OCI-LY7 (cell line): ENCODE results near the gene MIER2. TPM values are rescaled to one million over a fixed set of nuclear protein-coding genes. Genes with fewer than 3 reads are reported as not detected.

Experiments
- BruUV-seq: library from RNA; stranded (reverse); fragments of 400-500 nt; replicated peaks from 2 replicates; lab custom pipeline; 2021; lab: Mats Ljungman, UMichigan
- CTCF ChIA-PET: fragments of 300-600 bp; sonication (Branson Sonifier 250); formaldehyde crosslinking; loops from one replicate; lab custom pipeline; 2022; ENCODE audit warnings: antibody characterized with exemption; ENCODE audit not compliant: unreplicated experiment; lab: Charles Lee
- POLR2A ChIA-PET: fragments of 300-600 bp; sonication (Branson Sonifier 250); formaldehyde crosslinking; loops from one replicate; lab custom pipeline; 2022; ENCODE audit warnings: antibody characterized with exemption; lab: Charles Lee
- DNase-seq: peaks from one replicate; pipeline ENCODE4 v3.0.0-alpha.2; 2015; ENCODE audit warnings: low spot score
- H2AFZ ChIP-seq: fragments of 200-600 bp; sonication (generic), shearing (Covaris generic); 2 replicates; pipeline ENCODE4 v1.6.1; 2014; ENCODE audit warnings: mild to moderate bottlenecking, antibody characterized with exemption, low read length, moderate library complexity
- H3K27ac ChIP-seq: fragments of 200-600 bp; sonication (generic); 2 replicates; pipeline ENCODE4 v1.5.1; 2014; ENCODE audit warnings: mixed run types, low read depth, mild to moderate bottlenecking, moderate library complexity, low read length, inconsistent platforms; ENCODE audit not compliant: poor library complexity, severe bottlenecking
- H3K36me3 ChIP-seq: fragments of 200-600 bp; sonication (generic); 2 replicates; pipeline ENCODE4 v1.6.1; 2014; ENCODE audit warnings: mild to moderate bottlenecking, antibody characterized with exemption, low read length, moderate library complexity, mixed read lengths; ENCODE audit not compliant: insufficient read depth
- H3K4me1 ChIP-seq: fragments of 200-600 bp; sonication (generic); 2 replicates; pipeline ENCODE4 v1.5.1; 2014; ENCODE audit warnings: mild to moderate bottlenecking, low read length; ENCODE audit not compliant: insufficient read depth, poor library complexity, severe bottlenecking
- H3K4me2 ChIP-seq: fragments of 200-600 bp; sonication (generic); 2 replicates; pipeline ENCODE4 v1.6.1; 2014; ENCODE audit warnings: mild to moderate bottlenecking, low read length
- H3K4me3 ChIP-seq: fragments of 200-600 bp; sonication (generic); 2 replicates; pipeline ENCODE4 v1.5.1; 2014; ENCODE audit warnings: mild to moderate bottlenecking, low read depth, low read length; ENCODE audit not compliant: poor library complexity, severe bottlenecking
- H3K79me2 ChIP-seq: fragments of 200-600 bp; sonication (generic); 2 replicates; pipeline ENCODE4 v1.6.1; 2016; ENCODE audit warnings: low read depth, mild to moderate bottlenecking, low read length, moderate library complexity, mixed read lengths; ENCODE audit not compliant: insufficient read depth
- H3K9me2 ChIP-seq: fragments of 200-600 bp; sonication (generic); 2 replicates; pipeline ENCODE4 v1.6.1; 2016; ENCODE audit warnings: mild to moderate bottlenecking, low read length, mixed read lengths; ENCODE audit not compliant: insufficient read depth
- H3K9me3 ChIP-seq: fragments of 200-600 bp; sonication (generic); 2 replicates; pipeline ENCODE4 v1.6.1; 2014; ENCODE audit warnings: mild to moderate bottlenecking, mixed run types, low read length, mixed read lengths
- H4K20me1 ChIP-seq: fragments of 200-600 bp; sonication (generic); 2 replicates; pipeline ENCODE4 v1.6.1; 2014; ENCODE audit warnings: mild to moderate bottlenecking, antibody characterized with exemption, low read length, moderate library complexity, mixed read lengths; ENCODE audit not compliant: insufficient read depth
- EZH2phosphoT487 ChIP-seq: fragments of 200-600 bp; sonication (generic); IDR thresholded peaks from 2 replicates; pipeline ENCODE4 v1.6.1; 2018; ENCODE audit warnings: low read depth, borderline replicate concordance, mild to moderate bottlenecking, mixed run types, antibody characterized with exemption, low read length, moderate library complexity, mixed read lengths
- intact Hi-C: fragments of 100-400 bp; cut with micrococcal nuclease; formaldehyde crosslinking; loops from one replicate; pipeline ENCODE4 v1.10.0; 2022; ENCODE audit not compliant: unreplicated experiment
- total RNA-seq, 2 experiments: library from RNA; depleted of rRNA in 1 of 2; stranded (reverse); fragments of >200 nt in 1 of 2; shearing (Covaris generic) in 1 of 2; gene quantifications; 2 replicates each; pipeline ENCODE4 v1.2.3, GENCODE V29; 2014 to 2022
- TF ChIP-seq, protein P1 (sequence below): fragments of 200-600 bp; sonication (generic); conservative IDR thresholded peaks from 2 replicates; pipeline ENCODE4 v1.5.1; 2014; ENCODE audit warnings: mild to moderate bottlenecking, antibody characterized with exemption, low read length, moderate library complexity, mixed read lengths

The MIER2 gene
- total RNA-seq, 2 experiments from 2014 or later: 29.1 to 30.2 TPM

- Histone ChIP-seq H3K4me2 (no peak overlapping the region), H3K79me2 (no peaks in the 10 kb centered on the region), H3K36me3 (no peaks in the 10 kb centered on the region), H2AFZ (no peak overlapping the region), H3K9me2 (no peaks in the 10 kb centered on the region), H3K4me3 (no peak overlapping the region), H3K4me1 (peaks cover 17% of the 10 kb centered on the region), H3K27ac (no peak overlapping the region), H4K20me1 (no peaks in the 10 kb centered on the region), H3K9me3 (no peaks in the 10 kb centered on the region; the same call in 1 of the 2 replicates)
- no peak for DNase-seq
- TF ChIP-seq, protein P1, sequence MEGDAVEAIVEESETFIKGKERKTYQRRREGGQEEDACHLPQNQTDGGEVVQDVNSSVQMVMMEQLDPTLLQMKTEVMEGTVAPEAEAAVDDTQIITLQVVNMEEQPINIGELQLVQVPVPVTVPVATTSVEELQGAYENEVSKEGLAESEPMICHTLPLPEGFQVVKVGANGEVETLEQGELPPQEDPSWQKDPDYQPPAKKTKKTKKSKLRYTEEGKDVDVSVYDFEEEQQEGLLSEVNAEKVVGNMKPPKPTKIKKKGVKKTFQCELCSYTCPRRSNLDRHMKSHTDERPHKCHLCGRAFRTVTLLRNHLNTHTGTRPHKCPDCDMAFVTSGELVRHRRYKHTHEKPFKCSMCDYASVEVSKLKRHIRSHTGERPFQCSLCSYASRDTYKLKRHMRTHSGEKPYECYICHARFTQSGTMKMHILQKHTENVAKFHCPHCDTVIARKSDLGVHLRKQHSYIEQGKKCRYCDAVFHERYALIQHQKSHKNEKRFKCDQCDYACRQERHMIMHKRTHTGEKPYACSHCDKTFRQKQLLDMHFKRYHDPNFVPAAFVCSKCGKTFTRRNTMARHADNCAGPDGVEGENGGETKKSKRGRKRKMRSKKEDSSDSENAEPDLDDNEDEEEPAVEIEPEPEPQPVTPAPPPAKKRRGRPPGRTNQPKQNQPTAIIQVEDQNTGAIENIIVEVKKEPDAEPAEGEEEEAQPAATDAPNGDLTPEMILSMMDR: no peak
- TF ChIP-seq EZH2phosphoT487: no peak
- ChIA-PET POLR2A (no interaction called here), CTCF (no interaction called here)
- BruUV-seq: no TSS peak
- intact Hi-C loops: no loop called here
These were observed 34.1 kb upstream of the MIER2 start for GRCh38 chr19:378706-379105.

DNA sequence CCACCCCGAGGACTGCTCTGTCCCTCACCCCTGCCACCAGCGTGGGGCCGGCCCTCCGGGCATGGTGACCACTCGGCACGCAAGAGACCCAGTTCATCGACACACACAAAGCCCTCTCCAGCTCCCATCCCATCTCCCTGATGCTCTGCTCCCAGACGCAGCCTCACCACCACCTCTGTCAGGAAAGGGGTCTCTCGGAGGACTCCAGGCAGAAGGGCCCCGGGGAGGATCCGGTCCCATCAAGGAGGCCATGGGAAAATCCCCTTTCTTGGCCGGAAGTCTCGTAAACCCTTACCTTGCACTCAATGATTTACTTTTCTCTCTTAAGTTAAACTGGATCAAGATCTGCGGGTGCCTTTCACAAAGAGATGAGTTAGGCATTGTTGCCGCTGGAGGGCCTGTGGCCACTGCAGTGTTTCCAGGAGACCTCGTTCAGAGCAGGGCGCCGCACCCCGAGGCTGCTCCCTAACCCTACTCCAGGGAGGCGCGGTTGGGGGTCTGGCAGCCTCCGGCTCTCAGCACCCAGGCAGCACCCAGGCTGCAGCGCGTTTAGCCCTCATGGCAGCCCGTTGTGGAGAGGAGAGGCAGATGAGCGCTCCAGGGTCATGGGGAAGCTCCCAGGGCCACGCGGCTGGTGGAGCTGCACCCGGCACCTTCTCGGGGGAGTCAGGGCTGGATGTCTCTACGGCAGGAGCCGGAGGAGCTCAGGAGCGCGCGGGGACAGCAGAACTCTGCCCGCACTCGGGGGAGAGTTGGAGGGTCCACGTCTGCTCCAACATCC, 33.4 kb upstream of the MIER2 start:
- Histone ChIP-seq H2AFZ (no peak overlapping the region), H3K27ac (no peak overlapping the region), H3K4me3 (no peak overlapping the region), H3K4me2 (no peak overlapping the region), H4K20me1 (no peaks in the 10 kb centered on the region), H3K36me3 (no peaks in the 10 kb centered on the region), H3K9me3 (no peaks in the 10 kb centered on the region), H3K79me2 (no peaks in the 10 kb centered on the region), H3K4me1 (peaks cover 10% of the 10 kb centered on the region), H3K9me2 (no peaks in the 10 kb centered on the region)
- intact Hi-C loops: no loop called here
- DNase-seq: no peak
- POLR2A ChIA-PET: no interaction called here
- CTCF ChIA-PET: no interaction called here
- BruUV-seq: no TSS peak
- no peak for TF ChIP-seq EZH2phosphoT487
- TF ChIP-seq, protein P1: no peak

DNA sequence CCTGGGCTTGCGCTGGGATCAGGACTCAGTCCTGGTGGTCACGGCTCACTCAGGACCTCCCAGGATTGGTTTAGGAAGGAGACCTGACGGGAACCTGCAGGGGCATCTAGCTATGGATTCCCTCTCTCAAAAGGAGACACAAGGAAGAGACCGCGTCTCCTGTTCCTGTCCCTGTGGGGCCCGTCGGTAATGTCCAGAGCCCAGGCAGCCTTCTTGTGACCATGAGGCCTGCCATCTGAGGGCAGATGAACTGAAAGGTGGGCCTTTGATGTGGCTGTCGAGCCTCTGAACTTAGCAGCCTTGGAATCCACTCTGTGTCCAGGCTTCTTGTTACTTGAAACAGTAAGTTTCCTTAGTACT, 31.5 kb upstream of the MIER2 start:
- no peaks in the 10 kb centered on the region for H3K9me3 ChIP-seq
- CTCF ChIA-PET: no interaction called here
- no peaks in the 10 kb centered on the region for H4K20me1 ChIP-seq
- POLR2A ChIA-PET: no interaction called here
- no peak overlapping the region for H2AFZ ChIP-seq
- TF ChIP-seq EZH2phosphoT487: no peak
- TF ChIP-seq, protein P1: no peak
- H3K4me2 ChIP-seq: no peak overlapping the region
- DNase-seq: no peak
- no peak overlapping the region for H3K27ac ChIP-seq
- H3K4me3 ChIP-seq: no peak overlapping the region
- BruUV-seq: no TSS peak
- H3K79me2 ChIP-seq: no peaks in the 10 kb centered on the region
- H3K4me1 ChIP-seq: peaks cover 10% of the 10 kb centered on the region
- H3K36me3 ChIP-seq: no peaks in the 10 kb centered on the region
- H3K9me2 ChIP-seq: no peaks in the 10 kb centered on the region
- intact Hi-C loops: no loop called here
